ENCODE data around the gene CMKLR1. TPM values are rescaled to one million over a fixed set of nuclear protein-coding genes. Genes with fewer than 3 reads are reported as not detected.

CMKLR1 gene
- total RNA-seq, 1 donor from 2014 or later: not detected

DNA sequence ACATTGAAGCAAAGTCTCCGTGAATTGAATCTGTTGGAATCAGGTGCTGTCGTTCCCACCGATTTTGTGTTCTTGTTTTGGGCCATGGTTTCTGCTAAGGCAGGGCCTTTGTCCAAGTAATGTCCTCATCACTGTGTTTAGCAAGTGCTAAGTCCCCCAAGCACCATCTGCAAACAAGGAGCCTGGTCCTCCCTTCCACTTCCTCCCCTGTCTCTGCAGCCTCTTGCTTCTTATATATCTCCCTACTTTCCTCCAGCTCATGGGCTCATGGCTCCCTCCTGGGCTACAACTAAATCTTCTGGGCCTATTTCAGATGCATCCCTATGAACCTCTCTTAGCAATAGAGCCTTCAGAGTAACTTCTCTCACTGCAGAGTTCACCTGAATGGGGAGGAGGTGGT is 25.8 kb upstream of the CMKLR1 start:
- H2AFZ ChIP-seq (replicated peaks): no peak overlapping the region
- no peak overlapping the region for H3K4me2 ChIP-seq
- Mint-ChIP-seq H3K36me3 (no peaks in the 10 kb centered on the region), H3K27me3 (ENCODE audit: insufficient read depth, low read depth) (peaks cover 12% of the 10 kb centered on the region), H3K9me3 (no peaks in the 10 kb centered on the region), H3K4me3 (no peak overlapping the region), H3K4me1 (peaks cover 5% of the 10 kb centered on the region), H3K27ac (no peak overlapping the region)
- H3K27ac ChIP-seq: no peak overlapping the region
- no peaks in the 10 kb centered on the region for H4K20me1 ChIP-seq (ENCODE audit: low read depth)
- DNase-seq (ENCODE audit: low spot score): no peak
- no peaks in the 10 kb centered on the region for H3K4me1 ChIP-seq
- H3K27me3 ChIP-seq: no peaks in the 10 kb centered on the region
- no peak overlapping the region for H3K4me3 ChIP-seq
- no peaks in the 10 kb centered on the region for H3K9me3 ChIP-seq (ENCODE audit: low read depth)
- no peaks in the 10 kb centered on the region for H3F3A ChIP-seq (ENCODE audit: low read depth)
- H3K9ac ChIP-seq: no peak overlapping the region
- no peaks in the 10 kb centered on the region for H3K79me2 ChIP-seq (ENCODE audit: low read depth)
- H3K36me3 ChIP-seq: no peaks in the 10 kb centered on the region
- TF ChIP-seq EZH2phosphoT487 (IDR thresholded peaks at IDR 0.05) (no peak), EZH2 (IDR thresholded peaks at IDR 0.05) (no peak)
- TF ChIP-seq, protein P1, sequence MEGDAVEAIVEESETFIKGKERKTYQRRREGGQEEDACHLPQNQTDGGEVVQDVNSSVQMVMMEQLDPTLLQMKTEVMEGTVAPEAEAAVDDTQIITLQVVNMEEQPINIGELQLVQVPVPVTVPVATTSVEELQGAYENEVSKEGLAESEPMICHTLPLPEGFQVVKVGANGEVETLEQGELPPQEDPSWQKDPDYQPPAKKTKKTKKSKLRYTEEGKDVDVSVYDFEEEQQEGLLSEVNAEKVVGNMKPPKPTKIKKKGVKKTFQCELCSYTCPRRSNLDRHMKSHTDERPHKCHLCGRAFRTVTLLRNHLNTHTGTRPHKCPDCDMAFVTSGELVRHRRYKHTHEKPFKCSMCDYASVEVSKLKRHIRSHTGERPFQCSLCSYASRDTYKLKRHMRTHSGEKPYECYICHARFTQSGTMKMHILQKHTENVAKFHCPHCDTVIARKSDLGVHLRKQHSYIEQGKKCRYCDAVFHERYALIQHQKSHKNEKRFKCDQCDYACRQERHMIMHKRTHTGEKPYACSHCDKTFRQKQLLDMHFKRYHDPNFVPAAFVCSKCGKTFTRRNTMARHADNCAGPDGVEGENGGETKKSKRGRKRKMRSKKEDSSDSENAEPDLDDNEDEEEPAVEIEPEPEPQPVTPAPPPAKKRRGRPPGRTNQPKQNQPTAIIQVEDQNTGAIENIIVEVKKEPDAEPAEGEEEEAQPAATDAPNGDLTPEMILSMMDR (IDR thresholded peaks at IDR 0.05): no peak

DNA sequence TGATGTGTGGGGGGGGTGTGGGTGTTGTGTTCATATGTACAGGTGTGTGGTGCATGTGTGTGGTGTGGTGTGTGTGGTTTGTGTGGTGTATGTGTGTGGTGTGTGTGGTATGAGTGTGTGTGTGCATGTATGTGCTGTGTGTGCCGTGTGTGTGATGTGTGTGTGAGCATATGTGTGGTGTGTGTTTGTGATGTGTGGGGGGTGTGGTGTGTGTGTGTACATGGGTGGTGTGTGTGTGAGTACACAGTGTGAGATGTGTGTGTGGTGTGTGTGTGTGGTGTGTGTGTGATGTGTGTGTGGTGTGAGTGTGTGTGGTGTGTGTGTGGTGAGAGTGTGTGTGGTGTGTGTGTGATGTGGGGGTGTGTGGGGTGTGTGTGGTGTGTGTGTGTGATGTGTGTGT is 24.5 kb upstream of the CMKLR1 start:
- H2AFZ ChIP-seq (replicated peaks): no peak overlapping the region
- no peaks in the 10 kb centered on the region for H3K36me3 ChIP-seq
- peaks cover 14% of the 10 kb centered on the region for H3K27me3 Mint-ChIP-seq (ENCODE audit: insufficient read depth, low read depth)
- H3F3A ChIP-seq (ENCODE audit: low read depth): no peaks in the 10 kb centered on the region
- no peak overlapping the region for H3K27ac ChIP-seq
- no peaks in the 10 kb centered on the region for H3K79me2 ChIP-seq (ENCODE audit: low read depth)
- no peaks in the 10 kb centered on the region for H3K9me3 ChIP-seq (ENCODE audit: low read depth)
- no peak overlapping the region for H3K4me2 ChIP-seq
- H3K4me3 Mint-ChIP-seq: no peak overlapping the region
- H3K4me1 ChIP-seq: peaks cover 5% of the 10 kb centered on the region
- peaks cover 9% of the 10 kb centered on the region for H3K4me1 Mint-ChIP-seq
- DNase-seq (ENCODE audit: low spot score): no peak
- H3K36me3 Mint-ChIP-seq: no peaks in the 10 kb centered on the region
- H3K9me3 Mint-ChIP-seq: no peaks in the 10 kb centered on the region
- no peak overlapping the region for H3K4me3 ChIP-seq
- H4K20me1 ChIP-seq (ENCODE audit: low read depth): no peaks in the 10 kb centered on the region
- TF ChIP-seq EZH2phosphoT487 (IDR thresholded peaks at IDR 0.05): no peak
- TF ChIP-seq, protein P1 (IDR thresholded peaks at IDR 0.05): no peak
- TF ChIP-seq EZH2 (IDR thresholded peaks at IDR 0.05): no peak
- no peak overlapping the region for H3K9ac ChIP-seq
- H3K27me3 ChIP-seq: no peaks in the 10 kb centered on the region
- no peak overlapping the region for H3K27ac Mint-ChIP-seq

DNA sequence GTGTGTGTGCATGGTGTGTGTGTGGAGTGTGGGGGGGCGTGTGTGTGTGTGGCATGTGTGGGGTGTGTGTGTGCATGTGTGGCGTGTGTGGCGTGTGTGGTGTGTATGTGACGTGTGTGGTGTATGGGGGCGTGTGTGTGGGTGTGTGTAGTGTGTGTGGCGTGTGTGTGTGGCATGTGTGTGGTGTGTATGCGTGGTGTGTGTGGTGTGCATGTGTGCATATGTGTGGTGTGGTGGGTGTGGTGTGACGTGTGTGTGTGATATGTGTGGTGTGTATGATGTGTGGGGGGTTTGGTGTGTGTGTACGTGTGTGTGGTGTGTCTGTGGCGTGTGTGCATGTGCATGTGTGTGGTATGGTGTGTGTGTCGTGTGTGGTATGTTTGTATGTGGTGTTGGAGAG is 24.1 kb upstream of the CMKLR1 start:
- Mint-ChIP-seq H3K36me3 (no peaks in the 10 kb centered on the region), H3K9me3 (no peaks in the 10 kb centered on the region), H3K27me3 (ENCODE audit: insufficient read depth, low read depth) (peaks cover 14% of the 10 kb centered on the region), H3K27ac (no peak overlapping the region), H3K4me3 (no peak overlapping the region), H3K4me1 (peaks cover 13% of the 10 kb centered on the region)
- peaks cover 9% of the 10 kb centered on the region for H3K4me1 ChIP-seq
- no peaks in the 10 kb centered on the region for H3K27me3 ChIP-seq
- H3K9me3 ChIP-seq (ENCODE audit: low read depth): no peaks in the 10 kb centered on the region
- no peaks in the 10 kb centered on the region for H3K79me2 ChIP-seq (ENCODE audit: low read depth)
- H4K20me1 ChIP-seq (ENCODE audit: low read depth): no peaks in the 10 kb centered on the region
- no peak for DNase-seq (ENCODE audit: low spot score)
- no peaks in the 10 kb centered on the region for H3F3A ChIP-seq (ENCODE audit: low read depth)
- no peak overlapping the region for H3K4me2 ChIP-seq
- H2AFZ ChIP-seq (replicated peaks): no peak overlapping the region
- no peak overlapping the region for H3K9ac ChIP-seq
- H3K27ac ChIP-seq: no peak overlapping the region
- H3K4me3 ChIP-seq: no peak overlapping the region
- no peaks in the 10 kb centered on the region for H3K36me3 ChIP-seq
- TF ChIP-seq, protein P1 (IDR thresholded peaks at IDR 0.05): no peak
- no peak for TF ChIP-seq EZH2phosphoT487 (IDR thresholded peaks at IDR 0.05)
- no peak for TF ChIP-seq EZH2 (IDR thresholded peaks at IDR 0.05)

All from neural progenitor cell (in vitro differentiated cells).